Astrocyte (in vitro differentiated cells and primary cell): ENCODE results near the gene HTR1D. TPM values are rescaled to one million over a fixed set of nuclear protein-coding genes. Genes with fewer than 3 reads are reported as not detected.

Experiments used
- DNase-seq: peaks from one replicate; pipeline ENCODE4 v3.0.0-alpha.2; 2010; ENCODE audit warnings: low read depth
- FAIRE-seq: peaks from 2 replicates; lab custom pipeline; 2011; peaks lifted over from hg19 to GRCh38; lab: Jason Lieb, UNC
- H2AFZ ChIP-seq: 2 replicates; pipeline ENCODE4 v1.6.0; 2012; ENCODE audit warnings: low read depth, low read length, inconsistent platforms
- H3K27ac ChIP-seq: 2 replicates; pipeline ENCODE4 v1.5.1; 2011; ENCODE audit warnings: low read depth, low read length, inconsistent platforms
- H3K27me3 ChIP-seq: 2 replicates; pipeline ENCODE4 v1.6.0; 2011; ENCODE audit warnings: low read length, inconsistent platforms; ENCODE audit not compliant: insufficient read depth
- H3K36me3 ChIP-seq: 2 replicates; pipeline ENCODE4 v1.5.1; 2011; ENCODE audit warnings: low read length, inconsistent platforms; ENCODE audit not compliant: insufficient read depth
- H3K4me1 ChIP-seq: 2 replicates; pipeline ENCODE4 v1.5.1; 2011; ENCODE audit warnings: low read length, inconsistent platforms; ENCODE audit not compliant: insufficient read depth
- H3K4me2 ChIP-seq: 2 replicates; pipeline ENCODE4 v1.6.0; 2012; ENCODE audit warnings: low read length, inconsistent platforms
- H3K4me3 ChIP-seq: 2 replicates; pipeline ENCODE4 v1.5.1; 2011; ENCODE audit warnings: low read depth, mild to moderate bottlenecking, low read length, inconsistent platforms; ENCODE audit not compliant: insufficient read depth
- H3K79me2 ChIP-seq: 2 replicates; pipeline ENCODE4 v1.6.0; 2012; ENCODE audit warnings: mild to moderate bottlenecking, low read length, inconsistent platforms; ENCODE audit not compliant: insufficient read depth
- H3K9ac ChIP-seq: 2 replicates; pipeline ENCODE4 v1.6.0; 2012; ENCODE audit warnings: mild to moderate bottlenecking, low read length, inconsistent platforms
- H3K9me3 ChIP-seq: 2 replicates; pipeline ENCODE4 v1.5.1; 2012; ENCODE audit warnings: low read depth, mild to moderate bottlenecking, low read length, inconsistent platforms; ENCODE audit not compliant: insufficient read depth
- H4K20me1 ChIP-seq: 2 replicates; pipeline ENCODE4 v1.6.0; 2012; ENCODE audit warnings: low read length, inconsistent platforms; ENCODE audit not compliant: insufficient read depth
- H3K27ac Mint-ChIP-seq: one replicate; pipeline ENCODE4 v1.8.0; 2021; ENCODE audit warnings: mild to moderate bottlenecking, mixed read lengths; ENCODE audit not compliant: unreplicated experiment
- H3K27me3 Mint-ChIP-seq: one replicate; pipeline ENCODE4 v1.8.0; 2021; ENCODE audit warnings: low read depth, mixed read lengths; ENCODE audit not compliant: unreplicated experiment
- H3K36me3 Mint-ChIP-seq: one replicate; pipeline ENCODE4 v1.8.0; 2021; ENCODE audit warnings: low read depth, mixed read lengths; ENCODE audit not compliant: unreplicated experiment
- H3K4me1 Mint-ChIP-seq: one replicate; pipeline ENCODE4 v1.8.0; 2021; ENCODE audit warnings: low read depth, mixed read lengths; ENCODE audit not compliant: unreplicated experiment
- H3K4me3 Mint-ChIP-seq: one replicate; pipeline ENCODE4 v1.8.0; 2021; ENCODE audit warnings: mild to moderate bottlenecking, moderate library complexity, mixed read lengths; ENCODE audit not compliant: unreplicated experiment
- H3K9me3 Mint-ChIP-seq: one replicate; pipeline ENCODE4 v1.8.0; 2021; ENCODE audit warnings: mild to moderate bottlenecking, mixed read lengths; ENCODE audit not compliant: unreplicated experiment
- EZH2 ChIP-seq: IDR thresholded peaks from 2 replicates; pipeline ENCODE4 v1.6.1; 2012; ENCODE audit warnings: mild to moderate bottlenecking, low read length, inconsistent platforms; ENCODE audit not compliant: insufficient read depth
- total RNA-seq: library from RNA; stranded (reverse); gene quantifications from 2 replicates; pipeline ENCODE4 v1.2.1, GENCODE V29; 2021
- TF ChIP-seq, protein P1 (sequence below): IDR thresholded peaks from 2 replicates; pipeline ENCODE4 v1.5.1; 2011; ENCODE audit warnings: low read depth, mild to moderate bottlenecking, inconsistent platforms, low read length, moderate library complexity; ENCODE audit not compliant: insufficient read depth

Gene HTR1D
- total RNA-seq, 1 donor from 2014 or later: 3.3 TPM

DNA sequence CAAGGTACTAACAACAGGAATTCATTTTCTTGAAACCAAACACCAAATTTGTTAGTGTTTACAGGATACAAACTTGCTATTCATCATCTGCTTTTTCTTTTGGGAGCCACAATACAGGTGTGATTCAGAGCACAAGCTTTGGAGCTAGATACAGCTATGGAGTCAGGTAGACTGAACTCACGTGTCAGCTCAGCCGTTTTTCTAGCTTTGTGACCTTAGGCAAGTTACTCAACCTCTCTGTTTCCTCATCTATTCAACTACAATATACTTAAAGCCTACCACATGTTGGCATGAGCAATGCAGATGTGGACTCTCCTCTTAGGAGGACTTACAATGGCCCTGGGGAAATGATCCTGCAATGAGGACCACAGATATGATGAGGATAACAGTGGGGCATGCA is 6.3 kb downstream of the HTR1D start:
- no peak overlapping the region for H3K27ac ChIP-seq
- H3K4me3 ChIP-seq: no peak overlapping the region
- no peaks in the 10 kb centered on the region for H3K36me3 ChIP-seq
- H3K27me3 ChIP-seq: peaks cover 7% of the 10 kb centered on the region
- Mint-ChIP-seq H3K9me3 (peaks cover under 1% of the 10 kb centered on the region), H3K4me3 (no peak overlapping the region), H3K36me3 (peaks cover 3% of the 10 kb centered on the region), H3K27me3 (peaks cover 22% of the 10 kb centered on the region), H3K4me1 (peaks cover 5% of the 10 kb centered on the region), H3K27ac (no peak overlapping the region)
- FAIRE-seq: no peak
- no peaks in the 10 kb centered on the region for H3K4me1 ChIP-seq
- no peaks in the 10 kb centered on the region for H3K79me2 ChIP-seq
- H3K9ac ChIP-seq: no peak overlapping the region
- DNase-seq: no peak
- no peaks in the 10 kb centered on the region for H3K9me3 ChIP-seq
- no peaks in the 10 kb centered on the region for H4K20me1 ChIP-seq
- no peak overlapping the region for H2AFZ ChIP-seq
- TF ChIP-seq EZH2: no peak
- TF ChIP-seq, protein P1, sequence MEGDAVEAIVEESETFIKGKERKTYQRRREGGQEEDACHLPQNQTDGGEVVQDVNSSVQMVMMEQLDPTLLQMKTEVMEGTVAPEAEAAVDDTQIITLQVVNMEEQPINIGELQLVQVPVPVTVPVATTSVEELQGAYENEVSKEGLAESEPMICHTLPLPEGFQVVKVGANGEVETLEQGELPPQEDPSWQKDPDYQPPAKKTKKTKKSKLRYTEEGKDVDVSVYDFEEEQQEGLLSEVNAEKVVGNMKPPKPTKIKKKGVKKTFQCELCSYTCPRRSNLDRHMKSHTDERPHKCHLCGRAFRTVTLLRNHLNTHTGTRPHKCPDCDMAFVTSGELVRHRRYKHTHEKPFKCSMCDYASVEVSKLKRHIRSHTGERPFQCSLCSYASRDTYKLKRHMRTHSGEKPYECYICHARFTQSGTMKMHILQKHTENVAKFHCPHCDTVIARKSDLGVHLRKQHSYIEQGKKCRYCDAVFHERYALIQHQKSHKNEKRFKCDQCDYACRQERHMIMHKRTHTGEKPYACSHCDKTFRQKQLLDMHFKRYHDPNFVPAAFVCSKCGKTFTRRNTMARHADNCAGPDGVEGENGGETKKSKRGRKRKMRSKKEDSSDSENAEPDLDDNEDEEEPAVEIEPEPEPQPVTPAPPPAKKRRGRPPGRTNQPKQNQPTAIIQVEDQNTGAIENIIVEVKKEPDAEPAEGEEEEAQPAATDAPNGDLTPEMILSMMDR: no peak
- no peak overlapping the region for H3K4me2 ChIP-seq

DNA sequence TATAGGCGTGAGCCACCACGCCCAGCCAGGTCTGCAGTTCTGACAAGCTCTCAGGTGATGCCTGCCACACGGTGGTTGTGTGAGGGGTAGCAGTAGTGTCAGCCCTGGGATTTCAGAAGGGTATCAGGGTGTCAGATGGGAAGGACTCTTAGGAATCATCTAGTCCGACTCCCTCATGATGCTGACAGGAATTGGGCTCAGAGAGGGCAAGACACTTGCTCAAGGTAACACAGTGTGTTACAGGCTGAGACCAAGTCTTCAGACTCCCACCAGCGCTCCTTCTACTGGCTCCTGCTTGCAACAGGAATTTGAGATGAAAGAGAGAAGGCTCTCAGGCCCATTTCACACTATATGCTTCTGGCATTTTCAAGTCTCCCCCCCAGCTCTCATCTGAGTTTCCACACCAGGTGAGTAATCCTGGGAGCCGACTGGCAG is 6.9 kb downstream of the HTR1D start:
- H3K4me3 Mint-ChIP-seq: no peak overlapping the region
- H3K4me2 ChIP-seq: no peak overlapping the region

DNA sequence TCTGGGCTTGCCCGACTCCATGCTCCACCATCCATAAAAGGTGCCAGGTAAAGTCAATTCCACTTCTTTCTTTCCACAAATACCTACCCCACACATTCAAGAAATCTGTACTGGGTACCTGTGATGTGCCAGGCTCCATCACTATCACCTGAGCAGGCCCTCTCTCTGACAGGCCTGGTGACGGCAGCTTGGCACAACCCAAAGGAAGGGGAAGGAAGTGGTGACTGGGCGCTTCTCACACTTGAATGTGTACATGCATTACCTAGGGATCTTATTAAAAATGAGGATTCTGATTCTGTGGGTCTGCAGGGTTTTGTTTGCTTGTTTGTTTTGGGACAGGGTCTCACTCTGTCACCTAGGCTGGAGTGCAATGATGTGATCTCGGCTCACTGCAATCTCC is 7.5 kb downstream of the HTR1D start:
- no peaks in the 10 kb centered on the region for H3K79me2 ChIP-seq
- peaks cover 2% of the 10 kb centered on the region for H3K27me3 ChIP-seq
- H3K9me3 ChIP-seq: no peaks in the 10 kb centered on the region
- TF ChIP-seq, protein P1: no peak
- no peak for TF ChIP-seq EZH2
- H3K4me3 Mint-ChIP-seq: no peak overlapping the region
- peaks cover 3% of the 10 kb centered on the region for H3K9me3 Mint-ChIP-seq
- H3K36me3 Mint-ChIP-seq: peaks cover under 1% of the 10 kb centered on the region
- FAIRE-seq (no peak), DNase-seq (no peak)
- no peak overlapping the region for H3K4me2 ChIP-seq
- no peak overlapping the region for H3K27ac Mint-ChIP-seq
- H3K4me3 ChIP-seq: no peak overlapping the region
- no peak overlapping the region for H3K27ac ChIP-seq
- H2AFZ ChIP-seq: no peak overlapping the region
- peaks cover under 1% of the 10 kb centered on the region for H3K4me1 Mint-ChIP-seq
- no peaks in the 10 kb centered on the region for H3K4me1 ChIP-seq
- H4K20me1 ChIP-seq: no peaks in the 10 kb centered on the region
- no peak overlapping the region for H3K9ac ChIP-seq
- H3K27me3 Mint-ChIP-seq: peaks cover 15% of the 10 kb centered on the region
- H3K36me3 ChIP-seq: no peaks in the 10 kb centered on the region

More for the DNA sequence above, 6.9 kb downstream of the HTR1D start:
- Histone ChIP-seq H3K4me3 (no peak overlapping the region), H3K27ac (no peak overlapping the region), H3K4me1 (no peaks in the 10 kb centered on the region), H3K79me2 (no peaks in the 10 kb centered on the region), H4K20me1 (no peaks in the 10 kb centered on the region), H3K9ac (no peak overlapping the region), H3K9me3 (no peaks in the 10 kb centered on the region), H2AFZ (no peak overlapping the region), H3K27me3 (peaks cover 2% of the 10 kb centered on the region), H3K36me3 (no peaks in the 10 kb centered on the region)
- Mint-ChIP-seq H3K27me3 (peaks cover 16% of the 10 kb centered on the region), H3K36me3 (peaks cover 3% of the 10 kb centered on the region), H3K9me3 (peaks cover 3% of the 10 kb centered on the region), H3K4me1 (peaks cover 2% of the 10 kb centered on the region), H3K27ac (no peak overlapping the region)
- TF ChIP-seq, protein P1: no peak
- no peak for TF ChIP-seq EZH2
- DNase-seq (no peak), FAIRE-seq (no peak)
